ENCODE measurements around the gene CDH12.
"Not testable (repeated sequence)": the region's sequence is repeated elsewhere in the genome, so short reads cannot be mapped to it uniquely, and the experiment has no call there.

The CDH12 gene

GRCh38 chr5:22319798-22320197, 533.3 kb downstream of the CDH12 start:
- no peak overlapping the region for H3K4me3 ChIP-seq (ENCODE audit: low read depth, low read length)
- no peak overlapping the region for H3K27ac ChIP-seq
- H3K9me3 ChIP-seq (ENCODE audit: severe bottlenecking), result no peaks in the 10 kb centered on the region
- peak; percentile 41; the same call in 1 of the 2 replicates for TF ChIP-seq CTCF (IDR thresholded peaks at IDR 0.05; ENCODE audit: low read depth, low read length)
- no peaks in the 10 kb centered on the region for H3K36me3 ChIP-seq
- H3K27me3 ChIP-seq (ENCODE audit: insufficient read depth, low read depth, severe bottlenecking), result no peaks in the 10 kb centered on the region
- no peak for DNase-seq

GRCh38 chr5:22316294-22316693, 536.9 kb downstream of the CDH12 start:
- H3K9me3 ChIP-seq (ENCODE audit: severe bottlenecking), result no peaks in the 10 kb centered on the region
- TF ChIP-seq CTCF (IDR thresholded peaks at IDR 0.05; ENCODE audit: low read depth, low read length), result no peak
- DNase-seq, result no peak
- no peaks in the 10 kb centered on the region for H3K36me3 ChIP-seq
- H3K4me3 ChIP-seq (ENCODE audit: low read depth, low read length), result no peak overlapping the region
- no peaks in the 10 kb centered on the region for H3K27me3 ChIP-seq (ENCODE audit: insufficient read depth, low read depth, severe bottlenecking)
- H3K27ac ChIP-seq, result no peak overlapping the region

- H3K27me3 ChIP-seq (ENCODE audit: insufficient read depth, low read depth, severe bottlenecking); H3K36me3 ChIP-seq; H3K4me3 ChIP-seq (ENCODE audit: low read depth, low read length); H3K9me3 ChIP-seq (ENCODE audit: severe bottlenecking); H3K27ac ChIP-seq; DNase-seq: not testable (repeated sequence)
These were observed 538.1 kb downstream of the CDH12 start for GRCh38 chr5:22315052-22315451.

GRCh38 chr5:22314548-22314947, 538.6 kb downstream of the CDH12 start:
- H3K27me3 ChIP-seq (ENCODE audit: insufficient read depth, low read depth, severe bottlenecking), result no peaks in the 10 kb centered on the region
- H3K4me3 ChIP-seq (ENCODE audit: low read depth, low read length), result no peak overlapping the region
- no peak overlapping the region for H3K27ac ChIP-seq
- TF ChIP-seq CTCF (IDR thresholded peaks at IDR 0.05; ENCODE audit: low read depth, low read length), result no peak
- DNase-seq, result no peak
- no peaks in the 10 kb centered on the region for H3K36me3 ChIP-seq
- no peaks in the 10 kb centered on the region for H3K9me3 ChIP-seq (ENCODE audit: severe bottlenecking)

- H3K27me3 ChIP-seq (ENCODE audit: insufficient read depth, low read depth, severe bottlenecking), result no peaks in the 10 kb centered on the region
- no peaks in the 10 kb centered on the region for H3K36me3 ChIP-seq
- H3K27ac ChIP-seq, result no peak overlapping the region
- no peak overlapping the region for H3K4me3 ChIP-seq (ENCODE audit: low read depth, low read length)
- no peak for DNase-seq
- H3K9me3 ChIP-seq (ENCODE audit: severe bottlenecking), result no peaks in the 10 kb centered on the region
- no peak for TF ChIP-seq CTCF (IDR thresholded peaks at IDR 0.05; ENCODE audit: low read depth, low read length)
These were observed 547.1 kb downstream of the CDH12 start for GRCh38 chr5:22306011-22306410.

GRCh38 chr5:22295832-22296231, 557.3 kb downstream of the CDH12 start:
- no peaks in the 10 kb centered on the region for H3K36me3 ChIP-seq
- peaks cover 14% of the 10 kb centered on the region for H3K9me3 ChIP-seq (ENCODE audit: severe bottlenecking)
- TF ChIP-seq CTCF (IDR thresholded peaks at IDR 0.05; ENCODE audit: low read depth, low read length), result no peak
- H3K27ac ChIP-seq, result no peak overlapping the region
- DNase-seq, result no peak
- H3K4me3 ChIP-seq (ENCODE audit: low read depth, low read length), result no peak overlapping the region
- H3K27me3 ChIP-seq (ENCODE audit: insufficient read depth, low read depth, severe bottlenecking), result no peaks in the 10 kb centered on the region
